Activated CD8-positive, alpha-beta memory T cell treated with anti-CD3 and anti-CD28 coated beads, Interleukin-2, amount 50 U/mL, for 1 hour (primary cell): Measurements from ENCODE around the gene SLC45A3.

Experiments used
- DNase-seq: peaks from one replicate; pipeline ENCODE4 v3.0.0-alpha.2; 2020; ENCODE audit errors: extremely low read depth

The SLC45A3 gene

DNA sequence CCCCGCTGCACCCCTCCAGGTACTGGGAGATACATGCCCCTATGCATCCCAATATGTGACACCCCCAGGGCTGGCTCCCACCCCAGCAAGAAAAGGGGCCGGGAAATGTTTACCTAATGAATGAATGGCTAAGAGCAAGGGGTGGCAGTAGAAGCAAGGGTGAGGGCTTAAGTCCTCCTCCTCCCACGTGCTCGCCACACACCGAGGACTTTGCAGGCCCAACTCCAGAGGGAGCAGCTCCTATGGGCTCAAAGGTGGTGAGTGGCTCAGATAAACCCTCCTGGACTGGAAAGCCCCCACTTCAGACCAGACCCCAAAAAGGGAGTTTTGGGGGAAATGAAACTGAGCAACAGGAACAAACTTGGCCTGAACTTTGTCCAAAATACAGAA lies 11.4 kb downstream of the SLC45A3 start:
- DNase-seq = no peak

DNA sequence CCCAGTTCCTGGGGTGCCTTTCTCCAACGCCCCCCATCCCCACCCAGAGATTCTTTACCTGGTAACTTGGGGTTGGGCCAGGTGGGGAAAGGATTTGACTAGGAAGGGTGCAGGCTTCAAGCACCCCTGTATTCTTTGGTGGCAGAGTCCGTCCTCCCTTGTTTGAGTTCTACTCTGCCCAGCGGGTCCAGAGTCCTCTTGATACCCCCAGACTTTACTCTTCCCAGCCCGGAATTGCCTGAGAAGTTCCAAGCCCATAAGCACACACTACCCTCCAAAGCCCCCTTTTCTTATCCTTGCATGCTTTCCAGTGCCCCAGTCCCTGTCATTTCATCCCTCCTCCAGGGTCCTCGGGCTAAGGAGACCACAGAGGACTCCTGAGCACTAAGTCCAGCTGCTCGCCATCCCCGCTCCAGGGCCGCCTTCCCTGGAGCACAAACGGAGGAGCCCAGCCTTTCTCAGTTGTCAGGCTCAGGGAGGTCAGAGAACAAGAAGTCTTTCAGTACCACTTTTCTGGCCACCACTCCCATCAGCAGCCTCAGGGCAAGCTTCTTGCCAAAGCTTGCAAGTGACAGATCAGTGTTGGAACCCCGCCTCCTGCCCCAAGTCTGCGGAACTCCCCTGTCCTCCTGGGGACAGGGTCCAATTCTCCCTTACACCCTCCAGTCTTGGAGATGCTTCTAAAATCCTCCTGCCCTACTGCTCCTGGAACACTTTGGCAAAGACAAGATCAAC lies 12.2 kb downstream of the SLC45A3 start:
- no peak for DNase-seq

DNA sequence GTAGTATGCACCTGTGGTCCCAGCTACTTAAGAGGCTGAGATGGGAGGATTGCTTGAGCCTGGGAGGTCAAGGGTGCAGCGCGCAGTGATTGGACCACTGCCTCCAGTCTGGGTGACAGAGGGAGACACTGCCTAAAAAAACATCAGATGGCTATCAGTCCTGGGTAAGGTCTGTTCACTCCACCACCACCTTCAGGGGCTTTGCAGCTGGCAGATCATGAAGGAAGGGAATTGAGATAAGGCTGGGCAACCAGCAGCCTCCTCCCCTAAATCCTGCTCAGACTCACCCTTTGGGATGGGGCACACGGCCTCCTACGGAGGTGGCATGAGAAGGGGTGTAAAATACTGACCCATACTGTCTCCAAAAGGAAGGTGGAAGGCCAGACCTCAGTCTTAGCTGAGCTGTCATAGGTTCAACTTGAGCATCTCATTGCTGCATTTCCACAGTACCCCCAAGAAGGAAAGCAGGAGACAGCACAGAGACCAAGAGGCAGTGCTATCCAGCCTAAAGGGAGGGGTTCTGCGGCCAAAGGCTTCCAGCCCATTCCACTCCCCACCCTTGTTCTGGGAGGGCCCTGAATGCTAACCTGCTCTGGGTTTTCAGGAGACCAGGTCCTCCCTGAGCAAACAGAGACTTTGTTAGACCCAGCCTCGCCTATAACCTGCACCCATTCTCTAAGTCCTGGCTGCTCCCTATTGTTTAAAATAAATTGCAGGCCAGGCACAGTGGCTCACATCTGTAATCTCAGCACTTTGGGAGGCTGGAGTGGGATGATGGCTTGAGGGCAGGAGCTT lies 13.7 kb downstream of the SLC45A3 start:
- DNase-seq = no peak

DNA sequence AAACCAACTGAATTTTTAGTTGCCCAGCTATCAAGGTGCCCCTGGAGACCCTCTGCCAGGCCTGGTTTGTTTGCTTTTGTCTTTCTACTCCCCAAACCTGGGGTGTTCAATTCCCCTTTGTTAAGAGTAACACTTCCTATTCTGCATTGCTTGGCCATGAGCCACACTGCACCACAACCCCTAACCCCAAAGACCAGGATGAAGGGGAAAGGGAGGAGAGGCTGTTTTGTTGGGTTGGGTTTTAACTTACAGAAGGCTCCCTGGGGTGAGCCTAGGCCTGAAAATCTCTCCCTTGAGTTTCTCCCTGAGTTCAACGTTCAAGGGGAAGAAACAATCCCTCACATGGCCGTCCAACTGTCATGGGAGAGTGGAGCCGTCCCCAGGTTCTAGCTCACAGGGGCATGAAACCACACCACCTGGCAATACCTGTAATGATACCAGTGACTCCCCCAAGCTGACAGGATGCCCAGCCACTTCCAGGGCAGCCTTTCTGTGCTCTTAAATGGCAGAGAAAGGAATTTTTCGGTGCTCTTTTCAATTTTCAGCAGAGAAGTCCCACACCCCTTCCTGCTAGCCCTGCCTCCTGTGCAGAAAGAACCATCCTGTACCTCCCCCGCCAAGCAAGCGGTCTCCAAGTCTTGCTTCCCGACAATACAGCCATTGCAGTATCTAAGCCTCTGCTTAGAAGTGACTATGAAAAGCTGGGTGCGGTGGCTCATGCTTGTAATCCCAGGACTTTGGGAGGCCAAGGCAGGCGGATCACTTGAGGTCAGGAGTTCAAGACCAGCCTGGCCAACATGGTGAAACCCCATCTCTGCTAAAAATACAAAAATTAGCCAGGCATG lies 14.9 kb downstream of the SLC45A3 start:
- no peak for DNase-seq

- DNase-seq = no peak
Measured at GRCh38 chr1:205664399-205665017, 15.8 kb downstream of the SLC45A3 start.

GRCh38 chr1:205663286-205663936 lies 16.9 kb downstream of the SLC45A3 start:
- no peak for DNase-seq

GRCh38 chr1:205662791-205663190 lies 17.5 kb downstream of the SLC45A3 start:
- DNase-seq = no peak

DNA sequence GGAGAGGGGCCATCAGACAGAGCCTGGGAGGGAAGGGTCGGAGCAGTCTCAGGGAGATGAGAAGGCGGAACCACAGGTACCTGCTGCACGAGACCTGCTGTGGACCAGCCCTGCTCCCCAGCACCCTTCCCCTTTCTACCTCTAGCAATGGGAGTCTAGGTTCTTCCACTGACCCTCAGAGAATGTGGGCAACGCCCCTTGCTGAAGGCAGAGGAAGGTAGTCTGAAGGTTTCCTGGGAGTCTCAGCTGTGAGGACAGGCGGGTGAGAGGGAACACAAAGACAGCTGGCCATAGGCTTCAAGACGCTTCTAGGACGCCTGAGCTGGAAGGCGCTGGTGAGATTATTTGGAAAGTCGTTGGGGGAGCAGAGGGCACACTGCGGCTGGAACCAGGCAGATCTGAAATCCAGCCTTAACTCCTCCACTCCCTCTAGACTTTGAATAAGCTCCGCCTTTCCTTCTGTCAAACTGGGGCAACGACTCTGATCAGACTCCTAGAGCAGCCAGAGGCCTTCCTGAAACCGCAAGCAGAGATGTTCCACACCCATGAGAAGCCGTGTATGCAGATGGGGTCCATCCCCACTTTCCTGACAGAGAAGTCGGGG lies 18.1 kb downstream of the SLC45A3 start:
- DNase-seq = no peak

DNA sequence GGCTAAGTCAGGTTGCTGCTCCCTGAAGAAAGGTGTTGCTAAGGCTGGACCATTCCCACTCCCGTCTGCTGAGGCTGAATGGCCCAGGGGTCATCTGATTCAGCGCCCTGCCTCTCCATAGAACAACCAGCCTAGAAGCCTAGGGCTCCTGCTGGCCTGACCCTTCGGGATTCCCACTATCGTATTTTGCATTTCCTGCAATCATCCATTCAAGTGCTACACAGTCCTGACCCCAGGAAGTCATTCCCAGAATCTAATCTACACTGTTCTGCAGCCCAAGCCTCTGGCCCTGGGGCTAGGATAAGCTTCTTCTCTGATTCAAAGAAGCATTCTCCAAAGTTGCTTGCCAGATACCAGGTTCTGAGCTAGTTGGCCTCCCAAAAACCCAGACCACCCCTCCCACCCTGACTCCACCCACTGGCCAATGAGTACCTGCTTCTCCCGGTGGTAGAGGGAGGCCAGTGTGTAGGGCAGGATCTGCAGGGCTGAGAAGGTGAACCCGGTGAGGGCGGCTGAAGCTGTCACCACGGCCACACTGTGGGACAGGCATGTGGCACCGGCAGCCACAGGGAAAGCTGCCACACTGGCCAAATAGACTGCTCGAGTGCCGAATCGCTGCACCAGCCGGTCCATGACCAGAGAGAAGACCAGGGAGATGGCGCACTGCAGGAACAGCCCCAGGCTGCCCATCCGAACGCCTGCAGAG lies 18.7 kb downstream of the SLC45A3 start:
- DNase-seq = no peak

- DNase-seq = no peak
Measured at GRCh38 chr1:205660361-205660760, 19.9 kb downstream of the SLC45A3 start.

- DNase-seq = no peak
Measured at GRCh38 chr1:205658943-205659581, 21.2 kb downstream of the SLC45A3 start.

GRCh38 chr1:205656236-205656635 lies 24.1 kb downstream of the SLC45A3 start:
- no peak for DNase-seq

GRCh38 chr1:205652984-205653383 lies 27.3 kb downstream of the SLC45A3 start:
- DNase-seq = no peak

GRCh38 chr1:205650241-205650640 lies 30.1 kb downstream of the SLC45A3 start:
- no peak for DNase-seq

GRCh38 chr1:205645519-205645918 lies 34.8 kb downstream of the SLC45A3 start:
- DNase-seq = no peak

GRCh38 chr1:205642679-205643307 lies 37.5 kb downstream of the SLC45A3 start:
- no peak for DNase-seq

DNA sequence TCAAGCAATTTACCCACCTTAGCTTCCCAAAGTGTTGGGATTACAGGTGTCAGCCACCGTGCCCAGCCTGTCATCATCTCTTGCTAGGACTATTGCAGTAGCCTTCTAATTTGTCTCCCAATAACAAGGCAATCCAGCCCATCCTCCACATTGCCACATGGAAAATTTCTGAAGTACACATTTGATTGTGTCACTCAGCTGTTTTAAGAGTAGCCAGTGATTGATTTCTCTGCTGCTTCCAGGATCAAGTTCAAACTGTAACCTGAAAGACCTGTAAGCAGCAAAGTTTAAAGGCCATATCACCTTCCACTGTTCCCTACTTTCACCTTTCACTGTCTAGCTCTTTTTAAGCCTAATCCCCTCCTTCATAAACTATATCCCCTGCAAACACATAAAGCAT lies 40.7 kb downstream of the SLC45A3 start:
- DNase-seq = no peak

- no peak for DNase-seq
Measured at GRCh38 chr1:205637854-205638468, 42.3 kb downstream of the SLC45A3 start.

DNA sequence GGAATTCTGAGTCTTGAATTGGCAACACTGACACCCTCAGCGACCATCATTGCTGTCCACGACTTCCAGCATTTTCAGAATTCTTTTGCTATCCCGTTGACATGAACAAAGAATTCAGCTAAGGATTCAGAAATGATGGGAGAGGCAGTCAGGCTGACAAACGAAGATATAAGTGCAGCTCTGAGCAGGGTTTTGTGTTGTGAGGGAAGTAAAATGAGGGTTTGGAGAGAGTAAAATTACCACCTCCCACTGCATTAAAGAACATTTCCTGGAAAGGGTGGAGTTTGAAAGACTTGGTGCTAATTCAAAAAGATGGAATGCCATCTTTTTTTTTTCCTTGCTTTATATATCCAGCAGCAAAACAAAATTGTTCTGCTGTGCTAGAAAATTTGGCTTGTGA lies 43.6 kb downstream of the SLC45A3 start:
- no peak for DNase-seq
